G401 (cell line): ENCODE measurements around the gene ZNF844. TPM values are rescaled to one million over a fixed set of nuclear protein-coding genes. Genes with fewer than 3 reads are reported as not detected.
A peak's percentile ranks its signal among the peaks of the same experiment; 100 is the strongest.
"Not testable (repeated sequence)": the region's sequence is repeated elsewhere in the genome, so short reads cannot be mapped to it uniquely, and the experiment has no call there.

Experiments used
- DNase-seq: peaks from one replicate; pipeline ENCODE4 v3.0.0-alpha.2; 2015; ENCODE audit warnings: low spot score
- in situ Hi-C: cut with HindIII; loops from 2 replicates; pipeline ENCODE4 v1.10.0; 2016; ENCODE audit warnings: low sequenced_read_pairs, mixed read lengths
- total RNA-seq: library from RNA; depleted of rRNA; stranded (reverse); fragments of >200 nt; shearing (Covaris generic); gene quantifications from 2 replicates; pipeline ENCODE4 v1.2.3, GENCODE V29; 2014; rRNA removed

The ZNF844 gene
- total RNA-seq, 1 experiment from 2014 or later = 1.2 TPM

DNA sequence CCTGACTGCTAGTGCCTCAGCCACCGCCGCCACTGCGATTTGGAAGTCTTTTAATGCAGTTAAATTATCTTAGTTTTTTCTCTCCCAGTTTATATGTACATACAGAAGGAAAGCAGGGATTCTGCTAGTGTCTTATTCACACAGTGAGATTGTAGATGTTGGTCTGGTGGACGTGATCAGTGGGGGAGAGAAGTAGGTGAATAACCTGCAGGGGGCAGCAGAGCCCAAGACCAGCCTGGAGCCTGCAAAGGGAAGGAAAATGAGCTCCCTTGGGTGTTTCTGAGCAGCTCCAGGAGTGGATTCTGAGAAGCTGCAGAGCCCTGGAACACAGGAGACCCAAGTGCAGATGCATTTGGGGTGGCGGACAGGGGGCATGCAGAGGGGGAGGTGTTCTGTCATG lies 26.3 kb downstream of the ZNF844 start:
- peak; percentile 21 for DNase-seq
- in situ Hi-C loops = no loop called here

DNA sequence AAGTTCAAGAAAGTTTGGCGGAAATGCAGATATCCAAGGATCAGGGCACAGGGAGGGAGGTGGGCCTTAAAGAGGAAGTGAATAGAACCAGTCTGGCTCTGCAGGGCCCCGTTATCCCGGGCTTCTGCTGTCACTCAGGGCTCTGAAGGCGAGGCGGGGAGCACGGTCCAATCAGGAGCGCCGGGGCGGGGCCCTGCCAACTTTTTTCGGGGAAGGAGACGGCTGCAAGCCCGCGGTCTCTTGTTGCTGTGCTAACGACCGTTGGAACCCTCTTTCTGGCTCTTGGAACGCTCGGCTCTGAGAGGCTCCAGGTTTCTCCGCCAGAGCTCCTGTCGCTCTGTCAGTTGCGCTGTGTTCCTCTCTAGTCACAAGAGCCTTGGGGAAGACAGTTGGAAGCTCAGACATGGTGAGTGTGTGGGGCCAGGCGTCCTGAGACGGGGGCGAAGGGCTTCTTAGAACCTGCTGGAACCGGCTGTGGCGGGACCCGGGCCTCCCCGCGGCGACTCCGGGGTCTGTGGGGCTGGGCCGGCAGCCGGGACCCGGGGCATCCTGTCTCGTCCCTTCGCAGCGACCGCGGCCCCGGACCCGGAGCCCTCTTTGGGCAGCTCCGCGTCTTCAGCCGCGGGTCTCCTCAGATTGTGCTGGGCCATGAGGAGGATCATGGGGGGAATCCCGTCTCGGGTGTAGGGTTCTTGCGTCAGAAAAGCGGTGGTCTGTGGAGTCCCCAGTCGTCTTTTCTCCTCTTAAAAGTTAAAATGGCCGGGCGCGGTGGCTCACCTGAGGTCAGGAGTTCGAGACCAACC lies 27.7 kb downstream of the ZNF844 start:
- in situ Hi-C loops = no loop called here
- DNase-seq = peak; percentile 40

DNA sequence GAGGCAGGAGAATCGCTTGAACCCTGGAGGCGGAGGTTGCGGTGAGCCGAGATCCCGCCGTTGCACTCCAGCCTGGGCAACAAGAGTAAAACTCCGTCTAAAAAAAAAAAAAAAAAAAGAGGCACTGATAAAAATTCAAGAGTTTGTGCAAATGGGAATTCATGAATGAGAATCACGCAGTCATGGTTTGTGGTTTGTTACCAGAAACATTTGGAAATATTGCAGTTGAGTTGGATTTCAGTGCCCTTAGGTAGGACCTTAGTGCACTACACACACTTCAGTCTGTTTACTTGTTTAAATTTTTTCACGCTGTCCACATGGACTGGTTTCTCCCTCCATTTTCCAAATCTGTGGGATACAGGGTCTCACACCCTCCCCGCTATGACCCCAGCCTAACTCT lies 28.4 kb downstream of the ZNF844 start:
- DNase-seq = no peak
- in situ Hi-C loops = no loop called here

DNA sequence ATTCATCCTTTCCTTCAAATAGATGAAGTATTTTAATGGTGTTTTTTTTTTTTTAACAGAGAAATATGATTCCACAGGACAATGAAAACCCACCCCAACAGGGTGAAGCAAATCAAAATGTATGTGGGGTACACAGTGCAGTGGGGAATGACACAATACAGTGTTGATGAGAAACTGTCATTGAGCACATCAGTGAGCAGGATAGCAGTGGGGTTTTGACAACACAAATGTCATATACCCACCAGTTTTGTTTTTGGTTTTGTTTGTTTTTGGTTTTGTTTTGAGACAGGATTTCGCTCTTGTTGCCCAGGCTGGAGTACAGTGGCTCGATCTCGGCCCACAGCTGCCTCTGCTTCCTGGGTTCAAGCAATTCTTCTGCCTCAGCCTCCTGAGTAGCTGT lies 29.2 kb downstream of the ZNF844 start:
- DNase-seq = no peak
- in situ Hi-C loops = no loop called here

DNA sequence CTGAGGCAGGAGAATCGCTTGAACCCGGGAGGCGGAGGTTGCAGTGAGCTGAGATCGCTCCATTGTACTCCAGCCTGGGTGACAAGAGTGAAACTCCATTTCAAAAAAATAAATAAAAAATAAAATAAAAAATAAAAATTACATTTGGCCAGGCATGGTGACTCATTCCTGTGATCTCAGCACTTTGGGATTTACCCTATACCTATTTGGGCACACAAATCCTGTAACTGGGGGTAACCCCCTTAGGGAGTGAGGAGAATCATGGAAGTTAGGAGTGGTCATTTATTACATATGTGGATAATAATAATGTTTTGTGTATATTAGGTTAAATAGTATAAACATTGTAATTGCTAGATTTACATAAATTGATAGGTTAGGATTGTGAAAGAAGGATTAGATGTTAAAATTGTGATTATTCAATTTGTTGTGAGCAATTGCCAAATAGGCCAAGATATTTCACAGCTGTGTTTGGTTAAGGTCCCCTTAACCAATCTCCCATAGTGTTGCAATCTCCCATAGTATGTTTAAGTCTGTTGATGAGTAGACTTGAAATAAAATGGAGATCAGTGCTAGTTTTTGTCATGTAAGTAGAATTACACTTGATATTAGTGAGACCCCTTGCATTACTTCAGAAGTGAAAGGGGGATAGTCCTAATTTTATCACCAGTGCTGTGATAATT lies 30.7 kb downstream of the ZNF844 start:
- no peak for DNase-seq
- in situ Hi-C loops = no loop called here

DNA sequence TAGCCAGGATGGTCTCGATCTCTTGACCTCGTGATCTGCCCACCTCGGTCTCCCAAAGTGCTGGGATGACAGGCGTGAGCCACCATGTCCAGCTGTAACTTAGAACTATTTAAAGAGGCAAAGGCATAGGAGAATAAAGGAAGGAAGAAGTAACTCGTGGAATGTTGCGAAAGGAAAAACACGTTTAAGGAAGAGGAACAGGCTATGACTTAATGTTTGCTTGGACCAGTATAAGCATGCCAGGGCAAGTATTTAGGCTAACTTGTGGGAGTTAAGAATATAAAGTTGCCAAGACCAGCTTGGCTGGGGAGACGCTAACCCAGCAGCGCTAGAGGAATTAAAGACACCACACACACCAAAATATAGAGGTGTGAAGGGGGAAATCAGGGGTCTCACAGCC lies 33.5 kb downstream of the ZNF844 start:
- in situ Hi-C loops = no loop called here
- DNase-seq = no peak

DNA sequence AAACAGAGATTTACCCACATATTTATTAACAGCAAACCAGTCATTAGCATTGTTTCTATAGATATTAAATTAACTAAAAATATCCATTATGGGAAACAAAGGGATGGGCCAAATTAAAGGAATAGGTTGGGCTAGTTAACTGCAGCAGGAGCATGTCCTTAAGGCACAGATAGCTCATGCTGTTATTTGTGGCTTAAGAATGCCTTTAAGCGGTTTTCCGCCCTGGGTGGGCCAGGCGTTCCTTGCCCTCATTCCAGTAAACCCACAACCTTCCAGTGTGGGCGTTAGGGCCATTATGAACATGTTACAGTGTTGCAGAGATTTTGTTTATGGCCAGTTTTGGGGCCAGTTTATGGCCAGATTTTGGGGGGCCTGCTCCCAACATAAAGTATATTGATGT lies 39.4 kb downstream of the ZNF844 start:
- DNase-seq, in situ Hi-C loops: not testable (repeated sequence)

DNA sequence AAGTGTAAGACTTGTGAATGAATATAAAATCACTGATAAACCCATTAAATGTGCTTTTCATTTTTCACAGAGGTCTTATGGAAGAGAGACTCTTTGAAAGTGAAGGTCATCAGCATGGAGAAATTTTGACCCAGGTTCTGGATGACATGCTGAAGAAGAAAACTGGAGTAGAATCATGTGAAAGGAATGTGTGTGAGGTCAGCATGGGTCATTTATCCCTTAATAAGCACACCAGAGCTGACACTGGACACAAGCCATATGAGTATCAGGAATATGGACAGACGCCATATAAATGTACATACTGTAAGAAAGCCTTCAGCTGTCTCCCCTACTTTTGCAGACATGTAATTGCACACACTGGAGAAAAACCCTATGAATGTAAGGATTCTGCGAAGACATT lies 46.6 kb downstream of the ZNF844 start:
- in situ Hi-C loops = loop anchor here (10.0 kb wide), 1 partner anchor 74 kb away; no protein-coding TSS in a partner anchor
- DNase-seq = no peak

DNA sequence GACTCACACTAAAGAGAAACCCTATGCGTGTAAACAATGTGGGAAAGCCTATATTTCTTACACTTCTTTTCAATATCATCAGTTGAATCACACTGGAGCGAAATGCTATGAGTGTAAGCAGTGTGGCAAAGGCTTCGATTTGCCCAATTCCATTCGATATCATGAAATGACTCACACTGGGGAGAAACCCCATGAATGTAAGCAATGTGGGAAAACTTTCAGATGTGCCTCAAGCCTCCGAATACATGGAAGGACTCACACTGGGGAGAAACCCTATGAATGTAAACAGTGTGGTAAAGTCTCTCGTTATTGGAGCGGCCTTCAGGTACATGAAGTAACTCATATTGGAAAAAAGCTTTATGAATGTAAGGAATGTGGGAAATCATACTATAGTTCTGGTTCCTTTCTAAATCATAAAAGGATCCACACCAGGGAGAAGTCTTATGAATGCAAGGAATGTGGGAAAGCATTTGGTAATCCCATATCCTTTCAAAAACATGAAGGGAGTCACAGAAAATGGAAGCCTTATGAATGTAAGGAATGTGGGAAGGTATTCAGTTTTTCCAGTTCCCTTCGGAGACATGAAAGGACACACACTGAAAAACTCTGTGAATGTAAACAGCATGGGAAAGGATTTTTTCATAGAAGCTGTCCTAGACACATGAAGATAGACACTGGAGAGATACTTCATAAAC lies 47.6 kb downstream of the ZNF844 start:
- in situ Hi-C loops = loop anchor here (10.0 kb wide), 1 partner anchor 73 kb away; no protein-coding TSS in a partner anchor
- DNase-seq = no peak

DNA sequence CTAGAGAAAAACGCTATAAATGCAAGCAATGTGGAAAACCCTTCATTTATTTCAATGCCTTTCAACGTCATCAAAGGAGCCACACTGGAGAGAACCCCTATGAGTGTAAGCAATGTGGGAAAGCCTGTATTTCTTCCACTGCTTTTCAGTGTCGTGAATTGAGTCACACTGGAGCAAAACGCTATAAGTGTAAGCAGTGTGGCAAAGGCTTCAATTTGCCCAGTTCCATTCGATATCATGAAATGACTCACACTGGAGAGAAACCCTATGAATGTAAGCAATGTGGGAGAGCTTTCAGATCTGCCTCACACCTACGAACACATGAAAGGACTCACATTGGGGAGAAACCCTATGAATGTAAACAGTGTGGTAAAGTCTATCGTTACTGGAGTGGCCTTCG lies 48.2 kb downstream of the ZNF844 start:
- DNase-seq = no peak
- in situ Hi-C loops = loop anchor here (10.0 kb wide), 1 partner anchor 72 kb away; no protein-coding TSS in a partner anchor

DNA sequence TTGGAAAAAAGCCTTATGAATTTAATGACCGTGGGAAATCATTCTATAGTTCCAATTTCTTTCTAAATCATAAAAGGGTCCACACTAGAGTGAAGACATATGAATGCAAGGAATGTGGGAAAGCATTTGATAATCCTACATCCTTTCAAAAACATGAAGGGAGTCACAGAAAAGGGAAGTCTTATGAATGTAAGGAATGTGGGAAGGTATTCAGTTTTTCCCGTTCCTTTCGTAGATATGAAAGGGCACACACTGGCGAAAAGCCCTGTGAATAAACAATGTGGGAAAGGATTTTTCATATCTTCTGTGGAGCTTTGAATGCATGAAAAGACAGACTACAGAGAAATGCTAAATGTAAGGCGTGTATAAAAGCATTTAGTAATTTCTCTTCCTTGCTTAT lies 48.6 kb downstream of the ZNF844 start:
- in situ Hi-C loops = loop anchor here (10.0 kb wide), 1 partner anchor 72 kb away; no protein-coding TSS in a partner anchor
- no peak for DNase-seq

DNA sequence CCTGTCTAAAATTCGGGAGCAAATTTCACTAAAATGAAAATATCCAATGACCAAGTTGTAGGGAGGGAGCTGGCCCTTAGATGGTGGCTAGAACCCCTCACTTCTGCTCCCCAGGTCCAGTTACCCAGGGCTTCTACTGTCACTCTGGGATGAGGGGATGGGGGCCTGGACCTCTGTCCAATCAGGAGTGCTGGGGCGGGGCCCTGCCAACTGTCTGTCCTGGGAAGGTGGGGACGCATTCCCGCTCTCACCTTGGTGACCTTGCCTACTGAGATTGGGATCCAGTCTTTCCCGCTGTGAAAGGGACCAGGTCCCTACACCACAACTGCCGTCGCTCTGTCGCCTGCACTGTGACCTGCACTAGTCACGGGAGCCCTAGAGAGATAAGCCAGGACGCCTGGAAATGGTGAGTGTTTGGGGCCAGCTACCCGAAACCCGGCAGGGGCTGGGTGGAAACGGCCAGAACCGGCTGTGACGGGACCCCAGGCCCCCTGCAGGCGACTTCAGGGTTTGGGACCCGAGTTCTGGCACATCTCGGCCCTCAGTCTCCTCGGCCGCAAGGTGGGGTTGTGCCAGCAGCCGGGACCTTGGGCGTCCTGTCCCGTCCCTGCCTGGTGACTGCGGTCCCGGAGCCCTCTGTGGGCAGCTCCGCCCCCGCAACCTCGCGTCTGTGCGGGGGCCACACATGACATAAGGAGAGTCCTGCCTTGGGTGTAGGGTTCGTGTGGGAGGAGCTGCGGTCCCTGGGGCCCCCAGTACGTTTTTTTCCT lies 52.9 kb downstream of the ZNF844 start:
- in situ Hi-C loops = loop anchor here (10.0 kb wide), 1 partner anchor 67 kb away; no protein-coding TSS in a partner anchor
- DNase-seq = no peak

DNA sequence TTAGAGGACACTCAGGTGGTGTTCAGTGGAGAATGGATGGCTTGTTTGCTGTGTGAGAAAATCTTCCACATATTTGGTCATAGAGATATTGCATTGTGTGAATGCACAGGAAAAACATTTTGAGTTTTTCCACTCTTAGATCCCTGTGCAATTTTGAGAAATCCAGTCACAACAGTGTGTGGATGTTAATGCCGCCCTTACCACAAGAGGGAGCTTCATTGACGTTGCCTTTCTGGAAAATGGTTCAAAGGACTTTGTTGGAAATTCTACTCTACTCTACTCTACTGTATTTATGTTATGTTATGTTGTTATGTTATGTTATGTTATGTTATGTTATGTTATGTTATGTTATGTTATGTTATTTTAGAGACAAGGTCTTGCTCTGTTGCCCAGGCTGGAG lies 62.2 kb downstream of the ZNF844 start:
- DNase-seq = no peak
- in situ Hi-C loops = no loop called here

Other genes with a start within 250 kb of the ZNF844 start
- gene ZNF439, start 216.0 kb upstream of the ZNF844 start, total RNA-seq = 0.20 TPM in 1 of 2 replicates, not detected in the other
- 6.5 and 9.9 TPM in 2 replicates for gene ZNF69, start 176.9 kb upstream of the ZNF844 start, total RNA-seq
- 10.3 and 11.3 TPM in 2 replicates for gene ZNF700, start 139.6 kb upstream of the ZNF844 start, total RNA-seq
- 0.41 and 0.55 TPM in 2 replicates for gene ZNF763, start 99.7 kb upstream of the ZNF844 start, total RNA-seq
- gene ZNF433, start 29.1 kb upstream of the ZNF844 start, total RNA-seq = 0.43 TPM in 1 of 2 replicates, not detected in the other
- gene ZNF878, start 11.8 kb upstream of the ZNF844 start, total RNA-seq = 1.4 and 1.9 TPM in 2 replicates
- 1.2 TPM in 1 of 2 replicates, not detected in the other for gene ZNF20, start 75.6 kb downstream of the ZNF844 start, total RNA-seq
- 6.9 and 8.8 TPM in 2 replicates for gene ZNF625, start 92.0 kb downstream of the ZNF844 start, total RNA-seq
- gene ZNF136, start 98.4 kb downstream of the ZNF844 start, total RNA-seq = 4.2 and 5.1 TPM in 2 replicates
- gene ZNF44, start 230.2 kb downstream of the ZNF844 start, total RNA-seq = 3.5 and 9.3 TPM in 2 replicates